DMS79 treated with DMSO at 0.1 percent for 48 hours (cell line): ENCODE results near the gene PDE2A.
A peak's percentile ranks its signal among the peaks of the same experiment; 100 is the strongest.

ENCODE experiments used
- DNase-seq: peaks from one replicate; lab custom pipeline; 2025; lab: John Stamatoyannopoulos, UW

Gene PDE2A

GRCh38 chr11:72704028-72704782, 30.0 kb upstream of the PDE2A start:
- DNase-seq = no peak

GRCh38 chr11:72703267-72704008, 29.2 kb upstream of the PDE2A start:
- no peak for DNase-seq

DNA sequence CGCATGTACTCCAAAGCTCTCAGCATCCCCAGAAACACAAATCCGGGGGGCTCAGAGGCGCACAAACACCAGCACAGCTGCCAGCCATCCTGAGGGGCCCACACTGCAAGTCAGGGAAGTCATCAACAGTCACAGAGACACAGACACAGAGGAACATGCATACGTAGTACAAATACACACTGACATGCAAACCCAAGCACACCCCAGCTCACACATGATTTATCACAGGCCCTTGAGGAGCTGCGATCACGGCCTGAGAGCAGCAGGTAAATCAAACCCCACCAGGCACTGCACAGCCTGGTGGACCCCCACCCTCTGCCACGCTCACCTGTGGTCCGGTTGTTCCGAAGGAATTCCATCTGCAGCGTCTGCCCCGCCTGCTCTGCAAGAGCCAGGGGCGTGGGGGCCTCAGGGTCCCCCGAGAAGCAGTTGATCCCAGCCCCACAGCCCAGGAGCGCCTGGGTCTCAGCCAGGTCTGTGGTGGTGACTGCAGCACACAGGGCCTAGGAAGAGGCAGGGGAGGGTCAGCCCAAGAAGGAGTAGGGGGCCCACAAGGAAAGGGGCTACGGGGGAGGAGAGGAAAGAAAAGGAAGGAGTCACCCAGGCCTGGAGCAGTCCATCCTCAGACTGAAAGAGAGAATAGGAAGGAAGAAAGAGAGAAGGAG, 28.5 kb upstream of the PDE2A start:
- no peak for DNase-seq

GRCh38 chr11:72702096-72702495, 27.9 kb upstream of the PDE2A start:
- DNase-seq = no peak

DNA sequence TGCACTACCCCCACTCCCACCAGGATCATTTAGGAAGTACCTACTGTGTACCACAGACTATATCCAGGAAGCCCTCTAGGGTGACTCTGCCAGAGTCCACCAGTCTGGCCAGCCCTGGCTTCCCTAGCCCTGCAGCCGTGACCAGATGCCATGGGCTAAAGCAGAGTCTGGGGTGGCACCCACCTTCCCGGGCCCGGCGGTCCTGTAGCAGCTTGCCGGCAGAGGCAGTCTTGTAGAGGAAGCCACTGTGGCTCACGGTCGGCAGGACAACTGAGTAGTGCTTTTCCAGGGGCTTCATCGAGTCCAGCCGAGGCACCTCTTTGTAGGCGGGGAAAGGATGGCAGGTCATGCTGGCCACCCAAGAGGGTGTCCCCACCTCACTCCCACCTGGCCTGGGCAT, 27.2 kb upstream of the PDE2A start:
- no peak for DNase-seq

GRCh38 chr11:72700146-72700545, 25.9 kb upstream of the PDE2A start:
- no peak for DNase-seq

DNA sequence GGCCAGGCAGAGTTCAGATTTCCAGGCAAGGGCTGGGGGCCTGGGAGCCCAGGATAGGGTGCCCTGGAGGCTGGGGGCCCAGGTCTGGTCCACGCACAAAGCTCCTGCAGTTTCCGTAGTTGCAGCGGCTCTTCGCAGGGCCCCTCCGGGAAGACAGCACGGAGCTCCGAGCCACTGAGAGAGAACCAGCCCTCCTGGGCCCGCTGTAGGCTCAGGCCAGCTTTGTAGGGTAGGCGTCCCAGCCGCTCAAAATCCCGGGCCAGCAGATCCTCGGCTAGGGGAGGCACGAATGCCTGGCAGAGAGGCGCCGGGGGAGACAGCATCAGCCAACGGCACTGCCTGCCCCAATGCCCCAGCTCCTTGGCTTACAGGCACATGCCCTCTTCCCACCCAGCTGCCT, 23.6 kb upstream of the PDE2A start:
- no peak for DNase-seq

DNA sequence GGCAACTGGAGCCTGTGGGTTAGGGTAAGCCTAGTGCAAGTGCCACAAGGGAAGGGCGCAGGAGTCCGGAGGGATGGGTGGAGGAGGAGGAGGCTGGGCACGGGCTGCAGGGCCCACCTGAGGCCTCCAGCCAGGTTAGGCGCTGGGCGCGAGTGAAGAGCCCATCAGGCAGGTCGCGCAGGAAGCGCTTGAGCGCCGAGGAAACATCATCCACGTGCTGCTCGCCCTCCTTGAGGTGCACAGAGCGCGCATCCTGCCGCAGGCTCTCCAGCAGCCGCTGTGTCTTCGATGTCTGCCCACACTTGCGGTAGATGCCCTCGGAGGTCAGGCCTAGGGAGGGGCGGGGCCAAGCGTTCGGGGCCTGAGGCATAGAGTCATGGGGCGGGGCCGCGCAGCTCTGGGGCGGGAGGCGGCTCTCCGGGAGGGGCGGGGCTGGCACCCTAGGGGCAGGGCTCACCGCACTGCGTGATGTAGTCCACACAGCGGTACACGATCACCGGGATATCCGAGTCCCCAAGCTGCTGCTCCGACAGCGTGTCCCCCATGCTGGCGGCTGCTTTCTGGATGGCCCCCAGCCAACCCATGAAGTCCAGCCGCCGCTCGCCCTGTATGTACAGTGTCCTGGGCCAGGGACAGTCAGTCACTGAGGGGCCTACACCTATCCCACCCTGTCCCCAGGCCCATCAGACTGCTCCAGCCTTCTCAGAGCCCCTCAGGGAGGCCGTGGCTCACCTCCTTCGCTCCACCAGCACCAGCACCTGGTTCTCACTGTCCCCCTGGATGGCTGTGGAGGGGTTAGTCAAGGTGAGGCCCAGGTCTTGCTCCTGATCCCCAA, 22.9 kb upstream of the PDE2A start:
- DNase-seq = no peak

GRCh38 chr11:72695354-72695753, 21.1 kb upstream of the PDE2A start:
- no peak for DNase-seq

GRCh38 chr11:72693271-72693968, 19.2 kb upstream of the PDE2A start:
- no peak for DNase-seq

GRCh38 chr11:72692498-72693237, 18.4 kb upstream of the PDE2A start:
- no peak for DNase-seq

DNA sequence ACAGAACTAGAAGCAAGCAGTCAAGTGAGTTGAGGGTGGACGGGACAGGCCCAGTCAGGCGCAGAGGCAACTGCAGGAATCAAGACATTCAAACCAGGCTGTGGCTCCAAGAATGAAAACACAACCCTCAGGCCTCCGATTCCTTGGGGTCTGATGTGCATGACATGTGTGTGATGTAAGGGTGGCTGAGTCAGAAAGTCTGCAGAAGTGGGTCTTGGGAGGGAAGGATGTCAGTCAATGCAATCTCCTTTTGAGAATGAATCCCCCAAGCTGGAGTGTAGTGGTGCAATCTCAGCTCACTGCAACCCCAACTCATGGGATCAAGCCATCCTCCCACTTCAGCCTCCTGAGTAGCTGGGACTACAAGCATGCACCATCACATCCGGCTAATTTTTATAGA, 15.9 kb upstream of the PDE2A start:
- DNase-seq = no peak

DNA sequence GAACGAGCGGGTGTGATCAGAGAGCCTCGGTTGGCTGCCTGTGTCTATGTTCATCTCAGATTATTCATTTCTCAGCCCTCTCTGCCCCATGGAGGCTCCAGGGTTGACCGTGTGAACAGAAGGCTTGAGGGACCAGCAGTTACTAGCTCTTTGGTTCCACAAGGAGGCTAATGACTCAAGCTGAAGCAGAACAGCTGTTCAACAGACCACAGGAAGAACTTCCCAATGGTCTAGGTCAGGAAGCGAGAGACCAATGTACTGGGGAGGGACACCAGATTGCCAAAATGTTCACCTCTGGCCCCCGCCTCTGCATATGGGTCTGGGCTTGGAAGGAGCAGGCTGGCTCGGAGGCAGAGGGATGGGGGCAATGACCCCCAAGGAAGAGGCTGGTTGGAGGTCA, 14.7 kb upstream of the PDE2A start:
- no peak for DNase-seq

GRCh38 chr11:72688486-72688885, 14.3 kb upstream of the PDE2A start:
- no peak for DNase-seq

- DNase-seq = no peak
These were observed 13.1 kb upstream of the PDE2A start for GRCh38 chr11:72687326-72687725.

DNA sequence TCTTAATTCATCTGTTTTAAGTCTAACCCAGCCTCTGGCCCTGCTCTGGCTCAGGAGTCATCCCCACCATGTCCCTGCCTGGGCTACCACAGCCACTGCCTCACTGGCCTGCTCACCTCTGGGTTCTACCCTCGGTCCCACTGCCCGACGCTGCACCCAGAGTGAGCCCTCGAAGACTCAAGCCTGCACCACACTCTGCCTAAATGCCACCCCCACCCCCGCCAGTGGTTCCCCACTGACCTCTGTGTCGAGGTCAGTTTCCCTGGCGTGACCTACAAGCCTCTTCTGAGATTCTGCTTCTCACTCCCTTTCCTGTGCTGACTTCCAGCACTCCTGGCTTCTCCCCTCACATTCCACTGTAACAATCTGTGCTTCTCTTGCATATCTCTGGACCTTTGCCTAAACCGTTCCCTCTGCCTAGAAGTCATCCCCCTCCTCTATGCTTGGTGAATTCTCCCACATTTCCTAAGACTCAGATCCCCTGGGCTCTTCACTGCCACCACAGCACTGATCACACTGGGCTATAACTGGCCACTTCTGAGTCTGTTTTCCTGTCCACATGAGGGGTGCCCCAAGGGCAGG, 12.5 kb upstream of the PDE2A start:
- DNase-seq = no peak

- DNase-seq = no peak
These were observed 11.6 kb upstream of the PDE2A start for GRCh38 chr11:72685560-72686480.

GRCh38 chr11:72684236-72684912, 10.2 kb upstream of the PDE2A start:
- no peak for DNase-seq

DNA sequence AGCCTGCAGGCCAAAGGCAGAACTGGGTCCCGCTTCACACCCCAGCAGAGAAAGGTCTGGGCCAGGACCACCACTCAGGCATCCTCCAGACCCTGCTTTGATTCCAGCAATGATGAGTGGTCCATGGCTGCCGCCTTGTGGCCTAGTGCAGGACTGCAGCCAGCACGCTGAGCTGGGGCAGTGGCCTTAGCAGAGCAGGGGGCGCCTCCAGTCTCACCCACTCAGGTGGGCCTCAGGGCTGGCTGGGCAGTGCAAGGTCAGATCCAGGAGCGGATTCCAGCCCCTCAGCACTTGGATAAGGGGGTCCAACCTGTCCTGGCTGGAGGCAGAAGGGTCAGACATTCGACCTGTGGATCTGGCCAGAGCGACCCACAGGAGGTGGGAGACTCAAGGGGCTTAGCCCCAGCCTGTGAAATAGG, 9.6 kb upstream of the PDE2A start:
- DNase-seq = peak; percentile 33
